ENCODE measurements around the gene DCAF5. TPM values are rescaled to one million over a fixed set of nuclear protein-coding genes. Genes with fewer than 3 reads are reported as not detected.

DCAF5 gene
- total and polyA plus RNA-seq, 2 of the 8 experiments (the other 6 are each of a cell fraction or from before 2014, with no cell fraction given), result 24.3 to 31.0 TPM

- Histone ChIP-seq H3K23me2 (ENCODE audit: low read depth, low read length) (no peaks in the 10 kb centered on the region), H2BK20ac (ENCODE audit: low read length) (no peak overlapping the region), H3K4me2 (ENCODE audit: insufficient read depth in 1 of 2, low read depth in 2 of 2, low read length in 2 of 2) (no peak overlapping the region), H3K27ac (ENCODE audit: low read depth, low read length) (no peak overlapping the region), H3K9me3 (ENCODE audit: insufficient read depth in 2 of 2, low read depth in 1 of 2, low read length in 1 of 2) (no peaks in the 10 kb centered on the region), H3K9ac (replicated peaks in 1 of 4; ENCODE audit: extremely low read depth in 1 of 4, low read depth in 3 of 4, low read length in 3 of 4) (no peak overlapping the region), H3K4me1 (replicated peaks in 1 of 4; ENCODE audit: control insufficient read depth in 3 of 4, insufficient read depth in 4 of 4, low read length in 3 of 4) (peaks cover 0 to 9% (median 3%) of the 10 kb centered on the region in 4 experiments; a peak in 3 of 7 replicates), H3K27me3 (replicated peaks in 1 of 4; ENCODE audit: control insufficient read depth in 3 of 4, extremely low read depth in 1 of 4, insufficient read depth in 3 of 4, low read length in 3 of 4) (no peaks in the 10 kb centered on the region), H2BK120ac (replicated peaks; ENCODE audit: low read depth, low read length) (no peak overlapping the region), H2AK5ac (ENCODE audit: low read depth, low read length) (no peak overlapping the region), H4K8ac (ENCODE audit: extremely low read depth, insufficient read depth, low read length) (no peak overlapping the region), H2AFZ (ENCODE audit: low read length) (no peak overlapping the region), H3K23ac (ENCODE audit: insufficient read length) (no peak overlapping the region), H4K20me1 (replicated peaks in 1 of 2; ENCODE audit: control insufficient read depth in 1 of 2, insufficient read depth in 2 of 2, low read length in 2 of 2) (peaks cover 0 to 3% of the 10 kb centered on the region in 2 experiments), H3K14ac (ENCODE audit: insufficient read length) (no peak overlapping the region), H2BK15ac (ENCODE audit: low read length) (no peak overlapping the region), H3K56ac (replicated peaks; ENCODE audit: insufficient read length, low read depth, low read length) (no peak overlapping the region), H3K4me3 (ENCODE audit: extremely low read depth in 1 of 4, insufficient read depth in 2 of 4, low read depth in 3 of 4, low read length in 4 of 4) (no peak overlapping the region), H3K18ac (ENCODE audit: extremely low read depth, low read length) (no peak overlapping the region), H3K36me3 (ENCODE audit: control insufficient read depth in 2 of 4, insufficient read depth in 4 of 4, low read length in 3 of 4) (no peaks in the 10 kb centered on the region), H2BK5ac (ENCODE audit: low read depth, low read length) (no peak overlapping the region), H2BK12ac (ENCODE audit: low read depth, low read length) (no peak overlapping the region), H3K79me2 (ENCODE audit: control insufficient read depth in 1 of 2, insufficient read depth in 2 of 2, low read length in 2 of 2) (0 out of 4 replicates have a peak, but pooled peaks cover 0 to 2% of the 10 kb centered on the region in 2 experiments), H3K4ac (replicated peaks; ENCODE audit: insufficient read length, low read depth, low read length) (no peak overlapping the region), H3K79me1 (ENCODE audit: low read depth, low read length) (peaks cover 7% of the 10 kb centered on the region; the same call in 1 of the 2 replicates), H4K5ac (ENCODE audit: insufficient read length, low read depth, low read length) (no peak overlapping the region), H4K91ac (replicated peaks; ENCODE audit: insufficient read length, low read length) (no peak overlapping the region)
- CTCF ChIA-PET (ENCODE audit: partially characterized antibody), result interaction anchor here (0.9 to 6.3 kb wide), 4 partner anchors 8 to 61 kb away, joined by 3 to 31 read pairs (median 4); partner anchors contain the start of gene DCAF5
- POLR2A ChIA-PET (ENCODE audit: partially characterized antibody), result no interaction called here
- no peak for FAIRE-seq
- no peak for DNase-seq (ENCODE audit: low read depth in 1 of 2, low spot score in 2 of 2)
- WGBS, 2 experiments (ENCODE audit: extremely low coverage in 1 of 2, insufficient coverage in 1 of 2, insufficient read length in 1 of 2, insufficient replicate concordance in 2 of 2, low coverage in 1 of 2, low lambda C conversion rate in 2 of 2, missing lambda C conversion rate in 1 of 2), result 94% methylated on average over 1 of the region's 1 CpG; no CpG with 5 or more reads in 1 of the 2 experiments
- TF ChIP-seq ZNF274 (IDR thresholded peaks at IDR 0.05; ENCODE audit: borderline replicate concordance, extremely low read depth, low read length) (no peak), GABPA (IDR thresholded peaks at IDR 0.05; ENCODE audit: borderline replicate concordance, insufficient read depth, low read length) (no peak), SAP30 (IDR thresholded peaks at IDR 0.05; ENCODE audit: insufficient read depth, insufficient replicate concordance, low read length) (no peak), SP1 (IDR thresholded peaks at IDR 0.05; ENCODE audit: low read depth, low read length) (no peak), SP4 (IDR thresholded peaks at IDR 0.05; ENCODE audit: low read length) (no peak), CHD2 (IDR thresholded peaks at IDR 0.05; ENCODE audit: low read length) (no peak), SRF (IDR thresholded peaks at IDR 0.05; ENCODE audit: low read depth, low read length) (no peak), RAD21 (IDR thresholded peaks at IDR 0.05 in 1 of 2, conservative IDR thresholded peaks at IDR 0.05 in 1 of 2; ENCODE audit: low read depth in 2 of 2, low read length in 2 of 2) (no peak), TAF1 (IDR thresholded peaks at IDR 0.05; ENCODE audit: low read depth, low read length) (no peak), RXRA (IDR thresholded peaks at IDR 0.05; ENCODE audit: insufficient read depth, low read depth, low read length) (no peak), CTCF (IDR thresholded peaks at IDR 0.05; ENCODE audit: control extremely low read depth in 1 of 3, insufficient read depth in 1 of 3, low read depth in 1 of 3, low read length in 3 of 3) (no peak), POLR2A (IDR thresholded peaks at IDR 0.05; ENCODE audit: control extremely low read depth in 1 of 2, low read depth in 2 of 2, low read length in 2 of 2) (no peak)
These were observed 15.5 kb downstream of the DCAF5 start for GRCh38 chr14:69137416-69137815.
